ENCODE data around the gene SBF2.

DNA sequence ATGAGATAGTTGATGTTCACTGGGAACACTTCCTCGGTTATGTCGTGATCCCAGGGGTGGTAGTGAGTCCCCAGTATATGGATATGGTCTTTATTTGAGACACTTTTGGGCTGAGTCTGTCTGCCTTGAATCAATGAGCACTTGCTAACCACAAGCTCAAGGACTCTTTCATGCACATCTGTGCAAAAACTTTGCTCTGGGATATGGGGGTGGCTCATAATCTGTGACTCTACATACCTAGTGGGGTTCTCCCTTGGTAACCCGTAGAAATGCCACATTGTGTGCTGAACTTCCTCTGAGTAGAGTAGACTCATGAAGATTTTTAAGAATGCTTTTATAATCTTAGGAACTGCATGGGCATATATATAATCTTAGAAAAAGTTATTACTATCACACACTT is 560.8 kb downstream of the SBF2 start:
- TF ChIP-seq EZH2phosphoT487 (IDR thresholded peaks at IDR 0.05; ENCODE audit: low read length): no peak
- TF ChIP-seq CTCF (IDR thresholded peaks at IDR 0.05; ENCODE audit: low read length): no peak
